PC-9 (cell line): ENCODE results near the gene TOGARAM2.

ENCODE experiments used
- EZH2 ChIP-seq: fragments of 200-600 bp; sonication (generic); IDR thresholded peaks from 2 replicates; pipeline ENCODE4 v1.8.0; 2017; ENCODE audit warnings: antibody characterized with exemption, low read depth
- TF ChIP-seq, protein P1 (sequence below): fragments of 200-600 bp; sonication (generic); conservative IDR thresholded peaks from 2 replicates; pipeline ENCODE4 v1.6.1; 2017; ENCODE audit warnings: mixed run types, antibody characterized with exemption, mild to moderate bottlenecking, moderate library complexity

DNA sequence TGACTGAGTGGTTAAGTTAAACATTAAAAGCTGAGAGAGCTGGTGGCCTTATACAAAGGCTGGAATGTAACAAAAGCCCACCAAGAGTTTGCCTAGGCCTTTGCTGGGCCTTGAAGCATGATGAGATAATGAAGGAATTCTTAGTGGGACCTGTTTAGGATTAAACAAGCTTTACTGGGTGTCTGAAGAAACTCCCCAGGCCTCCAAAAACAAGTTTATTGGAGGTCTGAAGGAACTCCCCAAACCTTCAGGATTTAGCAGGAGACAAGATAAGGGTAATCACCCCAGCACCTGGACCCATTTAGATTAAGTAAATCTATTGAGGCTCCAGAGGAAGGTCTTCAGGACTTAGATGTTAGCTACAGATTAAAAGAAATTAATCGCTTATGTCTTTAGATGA is 74.5 kb downstream of the TOGARAM2 start:
- TF ChIP-seq, protein P1, sequence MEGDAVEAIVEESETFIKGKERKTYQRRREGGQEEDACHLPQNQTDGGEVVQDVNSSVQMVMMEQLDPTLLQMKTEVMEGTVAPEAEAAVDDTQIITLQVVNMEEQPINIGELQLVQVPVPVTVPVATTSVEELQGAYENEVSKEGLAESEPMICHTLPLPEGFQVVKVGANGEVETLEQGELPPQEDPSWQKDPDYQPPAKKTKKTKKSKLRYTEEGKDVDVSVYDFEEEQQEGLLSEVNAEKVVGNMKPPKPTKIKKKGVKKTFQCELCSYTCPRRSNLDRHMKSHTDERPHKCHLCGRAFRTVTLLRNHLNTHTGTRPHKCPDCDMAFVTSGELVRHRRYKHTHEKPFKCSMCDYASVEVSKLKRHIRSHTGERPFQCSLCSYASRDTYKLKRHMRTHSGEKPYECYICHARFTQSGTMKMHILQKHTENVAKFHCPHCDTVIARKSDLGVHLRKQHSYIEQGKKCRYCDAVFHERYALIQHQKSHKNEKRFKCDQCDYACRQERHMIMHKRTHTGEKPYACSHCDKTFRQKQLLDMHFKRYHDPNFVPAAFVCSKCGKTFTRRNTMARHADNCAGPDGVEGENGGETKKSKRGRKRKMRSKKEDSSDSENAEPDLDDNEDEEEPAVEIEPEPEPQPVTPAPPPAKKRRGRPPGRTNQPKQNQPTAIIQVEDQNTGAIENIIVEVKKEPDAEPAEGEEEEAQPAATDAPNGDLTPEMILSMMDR = no peak
- TF ChIP-seq EZH2 = no peak
